ENCODE results near the gene SNTG2.

DNA sequence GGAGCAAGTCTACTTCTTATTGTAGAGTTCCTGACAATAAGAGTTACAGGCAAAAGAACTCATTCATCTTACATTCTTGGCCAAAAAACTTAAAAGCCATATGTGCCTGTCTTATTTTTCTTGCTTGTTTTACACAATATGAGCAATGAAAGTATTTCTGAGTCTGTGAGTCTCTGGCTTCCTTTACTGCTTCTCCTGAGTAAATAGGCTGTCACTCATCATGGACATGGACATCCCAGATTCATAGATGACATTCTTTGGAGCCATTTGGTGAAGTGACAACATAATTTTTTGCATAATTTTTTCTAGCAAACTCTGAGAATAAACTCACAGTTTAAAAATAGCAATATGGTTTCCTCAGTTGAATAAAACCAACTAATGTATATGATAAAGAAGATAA is 179.3 kb downstream of the SNTG2 start:
- TF ChIP-seq, protein P1, sequence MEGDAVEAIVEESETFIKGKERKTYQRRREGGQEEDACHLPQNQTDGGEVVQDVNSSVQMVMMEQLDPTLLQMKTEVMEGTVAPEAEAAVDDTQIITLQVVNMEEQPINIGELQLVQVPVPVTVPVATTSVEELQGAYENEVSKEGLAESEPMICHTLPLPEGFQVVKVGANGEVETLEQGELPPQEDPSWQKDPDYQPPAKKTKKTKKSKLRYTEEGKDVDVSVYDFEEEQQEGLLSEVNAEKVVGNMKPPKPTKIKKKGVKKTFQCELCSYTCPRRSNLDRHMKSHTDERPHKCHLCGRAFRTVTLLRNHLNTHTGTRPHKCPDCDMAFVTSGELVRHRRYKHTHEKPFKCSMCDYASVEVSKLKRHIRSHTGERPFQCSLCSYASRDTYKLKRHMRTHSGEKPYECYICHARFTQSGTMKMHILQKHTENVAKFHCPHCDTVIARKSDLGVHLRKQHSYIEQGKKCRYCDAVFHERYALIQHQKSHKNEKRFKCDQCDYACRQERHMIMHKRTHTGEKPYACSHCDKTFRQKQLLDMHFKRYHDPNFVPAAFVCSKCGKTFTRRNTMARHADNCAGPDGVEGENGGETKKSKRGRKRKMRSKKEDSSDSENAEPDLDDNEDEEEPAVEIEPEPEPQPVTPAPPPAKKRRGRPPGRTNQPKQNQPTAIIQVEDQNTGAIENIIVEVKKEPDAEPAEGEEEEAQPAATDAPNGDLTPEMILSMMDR (IDR thresholded peaks at IDR 0.05), result no peak
- TF ChIP-seq POLR2A (IDR thresholded peaks at IDR 0.05), result no peak
